Nucleus accumbens (tissue), 56 donors: ENCODE results near the gene SSC5D.

Experiments
- DNase-seq, 56 donors: peaks; one replicate each; lab custom pipeline; 2025; lab: John Stamatoyannopoulos, UW

The SSC5D gene

DNA sequence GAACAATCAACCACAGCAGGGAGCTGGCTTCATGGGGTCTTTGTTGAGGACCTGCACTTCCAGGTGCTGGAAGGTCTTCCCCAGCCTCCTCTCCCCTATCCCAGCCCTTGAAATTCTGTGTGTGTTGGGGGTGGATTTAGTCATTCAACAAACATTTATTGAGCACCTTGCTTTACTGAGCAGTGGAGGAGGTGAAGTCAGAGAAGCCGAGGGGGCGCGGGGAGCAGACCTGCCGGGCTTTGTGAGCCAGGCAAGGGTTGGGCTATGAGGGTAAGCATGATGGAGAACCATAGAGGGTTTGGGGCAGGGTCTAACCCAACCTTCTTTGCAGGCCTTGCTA is 20.2 kb upstream of the SSC5D start:
- no peak for DNase-seq

DNA sequence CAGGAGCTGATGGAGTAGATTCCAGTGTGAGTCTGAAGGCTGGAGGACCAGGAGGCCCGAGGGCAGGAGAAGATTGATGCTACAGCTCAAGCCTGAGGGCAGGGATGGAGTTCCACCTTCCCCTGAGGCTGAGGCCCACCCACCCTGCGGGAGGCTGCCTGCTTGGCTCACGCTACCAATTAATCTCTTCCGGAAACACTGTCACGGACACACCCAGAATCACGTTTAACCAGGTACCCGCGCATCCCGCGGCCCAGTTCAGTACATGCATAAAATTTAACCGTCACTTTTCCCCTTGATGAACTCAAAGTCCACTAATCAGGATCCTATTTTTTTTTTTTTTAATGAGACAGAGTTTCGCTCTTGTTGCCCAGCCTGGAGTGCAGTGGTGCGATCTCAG is 17.0 kb upstream of the SSC5D start:
- no peak for DNase-seq

DNA sequence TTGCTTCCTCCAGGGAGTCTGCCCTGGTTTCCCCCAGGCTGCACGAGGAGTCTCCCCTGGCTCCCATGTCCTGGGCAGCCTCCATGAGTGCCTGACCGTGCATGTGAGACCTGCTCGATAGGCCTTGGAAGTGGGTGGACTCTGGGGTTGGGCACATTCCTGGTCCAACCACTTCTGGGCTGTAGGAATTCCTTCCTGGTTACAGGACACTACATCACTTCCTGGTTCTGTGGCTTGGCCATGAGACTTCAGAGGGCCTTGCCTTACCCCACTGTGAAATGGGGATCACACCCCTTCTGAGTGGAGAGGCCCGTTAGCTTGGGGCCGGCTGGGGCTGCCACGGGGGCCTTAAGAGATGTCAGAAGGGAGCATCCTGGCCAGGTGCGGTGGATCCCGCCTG is 15.8 kb upstream of the SSC5D start:
- no peak for DNase-seq

DNA sequence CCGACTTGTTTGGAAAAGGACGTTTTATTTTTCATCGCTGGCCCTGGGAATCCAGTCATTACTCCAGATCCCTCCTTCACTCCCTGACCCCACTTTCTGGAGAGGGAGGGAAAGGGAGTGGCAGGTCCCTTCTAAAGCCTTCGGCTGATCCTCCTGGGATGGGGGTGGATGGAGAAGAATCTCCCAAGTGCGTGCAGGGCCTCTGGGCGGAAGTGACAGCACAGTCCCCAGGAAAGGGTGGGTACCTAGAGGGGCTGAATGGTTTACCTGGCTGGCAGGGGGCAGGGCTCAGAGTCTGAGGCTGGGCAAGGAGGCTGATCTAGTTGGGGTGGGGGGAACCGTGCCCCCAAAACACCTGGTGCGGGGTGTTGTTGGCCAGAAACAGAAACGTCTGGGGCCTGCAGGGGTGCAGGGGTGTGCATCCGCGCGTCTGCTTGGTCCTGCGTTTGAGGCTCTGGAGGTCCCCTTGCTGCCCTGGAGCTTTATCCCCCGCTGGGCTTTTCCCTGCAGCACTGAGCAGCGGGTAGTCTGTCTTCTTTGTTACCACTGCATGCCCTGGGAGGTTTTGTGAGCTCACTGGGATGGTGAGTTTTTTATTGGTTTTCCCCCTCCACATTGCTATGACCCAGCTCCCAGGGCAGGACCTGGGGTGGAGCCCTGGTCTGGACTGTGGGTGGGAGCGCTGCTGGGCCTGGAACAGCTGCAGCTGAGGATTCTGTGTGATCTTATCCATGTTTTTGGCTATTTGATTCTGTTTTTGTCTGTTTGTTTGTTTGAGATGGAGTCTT is 14.8 kb upstream of the SSC5D start:
- no peak for DNase-seq

DNA sequence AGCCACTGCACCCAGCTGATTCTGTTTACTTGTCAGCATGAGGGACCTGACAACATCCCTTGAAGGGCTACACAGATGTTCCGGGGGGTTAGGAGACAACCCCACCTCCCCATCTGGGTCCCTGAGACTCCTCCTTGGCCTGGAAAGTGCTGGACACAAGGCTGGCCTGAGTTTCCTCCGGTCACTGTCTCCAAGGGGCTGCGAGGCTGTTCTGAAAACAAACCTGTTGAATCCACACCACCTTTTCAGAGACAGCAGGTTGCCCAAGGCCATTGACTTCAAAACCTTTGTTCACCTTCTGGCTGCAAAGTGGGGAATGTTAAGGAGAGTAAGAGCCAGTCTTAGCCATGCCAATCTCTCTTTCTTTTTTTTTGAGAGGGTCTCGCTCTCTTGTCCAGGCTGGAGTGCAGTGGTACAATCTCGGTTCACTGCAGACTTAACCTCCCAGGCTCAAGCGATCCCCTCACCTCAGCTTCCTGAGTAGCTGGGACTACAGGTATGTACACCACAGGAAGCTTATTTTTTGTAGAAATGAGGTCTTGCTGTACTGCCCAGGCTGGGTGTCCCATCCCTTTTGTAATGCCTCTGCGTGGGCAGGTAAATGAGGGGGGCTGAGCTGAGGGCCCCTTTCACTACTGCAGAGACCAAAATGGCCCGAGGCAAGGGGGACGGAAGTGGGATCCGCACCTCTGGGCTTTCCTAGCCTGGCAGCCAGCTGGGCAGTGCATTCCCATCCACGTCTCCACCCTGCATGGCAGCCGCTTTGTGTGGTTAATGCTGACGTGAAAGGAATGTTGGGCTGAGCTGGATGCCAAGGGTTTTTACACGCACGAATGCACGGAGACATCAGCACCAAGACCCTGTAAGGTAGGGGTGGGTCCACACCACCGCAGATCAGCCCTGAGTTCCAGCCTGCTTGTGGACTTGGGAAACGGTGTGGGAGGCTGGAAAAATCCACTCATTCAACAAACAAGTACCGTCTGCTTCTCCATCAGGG is 13.7 kb upstream of the SSC5D start:
- DNase-seq: no peak

DNA sequence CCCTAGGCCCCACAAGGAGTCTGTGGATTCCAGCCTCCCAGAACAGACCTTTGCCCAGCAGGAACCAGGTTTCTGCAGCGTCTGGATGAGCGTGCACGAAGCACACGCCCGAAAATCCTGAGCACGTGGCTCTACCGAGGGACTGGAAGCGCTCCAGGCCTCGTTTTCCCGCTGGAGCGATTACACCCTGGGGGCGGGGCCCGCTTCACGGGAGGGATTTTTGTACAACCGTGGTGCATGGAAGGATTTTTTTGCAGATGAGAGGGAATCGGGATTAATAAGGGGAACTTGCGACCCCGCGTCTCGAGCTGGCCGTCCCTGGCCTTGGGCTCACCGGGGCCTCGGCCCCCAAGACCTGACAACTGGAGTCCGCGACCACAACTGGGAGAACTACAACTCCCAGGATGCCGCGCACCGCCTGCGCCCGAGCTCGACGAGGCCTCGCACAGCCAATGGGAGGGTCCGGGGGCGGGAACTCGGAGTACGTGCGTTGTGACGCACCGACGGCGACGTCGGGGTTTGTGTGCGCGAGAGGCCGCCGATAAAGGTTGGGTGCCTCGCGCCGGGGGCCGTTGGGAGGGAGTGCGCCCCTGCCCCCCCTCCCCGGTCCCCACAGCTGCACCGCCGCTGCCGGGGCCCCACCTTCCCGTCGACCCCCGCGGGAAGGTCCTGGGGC is 12.0 kb upstream of the SSC5D start, which contains the start of gene ZNF628:
Gene ZNF628 (plus strand): TSS at position 518 of the 676 bp plus-strand sequence. CDS start 3,294 bp downstream, outside the sequence.
- DNase-seq: peak; percentile 75 to 99 (median 98)

DNA sequence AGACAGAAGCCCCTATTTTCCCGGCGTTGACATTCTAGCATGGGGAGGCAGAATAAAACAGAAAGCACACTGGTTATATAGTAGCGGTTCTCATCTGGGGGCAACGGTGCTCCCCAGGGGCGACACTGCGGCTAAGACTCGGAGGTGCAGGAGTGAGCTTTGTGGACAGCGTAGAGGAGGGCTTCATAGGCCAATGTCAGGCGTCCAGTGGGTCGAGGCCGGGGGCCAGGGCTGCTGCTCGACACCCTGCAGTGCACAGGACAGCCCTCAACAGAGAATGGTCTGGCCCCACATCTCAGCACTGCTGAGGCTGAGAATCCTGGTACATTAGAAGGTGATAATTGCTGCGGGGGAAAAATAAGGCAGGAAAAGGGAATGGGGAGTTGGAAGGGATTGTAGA is 10.3 kb upstream of the SSC5D start:
- DNase-seq: no peak

DNA sequence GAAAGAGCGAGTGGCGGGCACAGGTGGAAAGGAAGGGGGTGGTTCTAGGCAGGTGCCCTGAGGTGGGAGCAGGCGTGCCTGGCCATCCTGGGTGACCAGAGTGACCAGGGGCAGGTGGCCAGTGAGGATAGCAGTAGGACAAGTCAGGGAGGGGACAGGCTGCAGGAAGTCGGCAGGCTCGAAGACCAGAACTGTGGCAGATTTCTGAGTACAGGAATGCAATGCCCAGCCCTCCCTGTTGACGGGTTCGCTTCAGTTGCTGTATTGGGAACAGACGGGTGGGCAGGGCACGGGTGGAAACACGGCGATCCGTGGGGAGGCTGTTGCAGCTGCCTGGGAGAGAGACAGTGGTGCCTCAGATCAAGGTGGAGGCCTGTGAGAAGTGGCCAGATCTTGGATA is 9.9 kb upstream of the SSC5D start:
- no peak for DNase-seq

DNA sequence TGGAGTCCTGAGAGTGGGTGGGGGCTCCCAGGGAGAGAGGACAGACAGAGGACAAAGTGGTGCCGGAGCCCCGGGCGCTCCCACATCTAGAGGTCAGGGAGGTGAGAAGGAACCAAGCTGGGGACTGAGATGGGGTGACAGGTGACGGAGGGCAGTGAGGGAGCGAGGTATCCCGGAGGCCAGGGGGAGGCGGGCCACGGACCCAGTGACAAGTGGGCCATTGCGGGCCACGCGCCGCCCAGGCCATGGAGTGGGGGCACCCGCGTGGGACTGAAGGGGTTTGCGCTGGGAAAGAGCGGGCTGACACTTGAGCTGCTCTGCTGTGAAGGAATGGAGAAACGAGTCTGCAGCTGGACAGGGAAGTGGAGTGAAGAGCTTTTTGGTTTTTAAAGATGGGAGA is 9.2 kb upstream of the SSC5D start:
- no peak for DNase-seq

DNA sequence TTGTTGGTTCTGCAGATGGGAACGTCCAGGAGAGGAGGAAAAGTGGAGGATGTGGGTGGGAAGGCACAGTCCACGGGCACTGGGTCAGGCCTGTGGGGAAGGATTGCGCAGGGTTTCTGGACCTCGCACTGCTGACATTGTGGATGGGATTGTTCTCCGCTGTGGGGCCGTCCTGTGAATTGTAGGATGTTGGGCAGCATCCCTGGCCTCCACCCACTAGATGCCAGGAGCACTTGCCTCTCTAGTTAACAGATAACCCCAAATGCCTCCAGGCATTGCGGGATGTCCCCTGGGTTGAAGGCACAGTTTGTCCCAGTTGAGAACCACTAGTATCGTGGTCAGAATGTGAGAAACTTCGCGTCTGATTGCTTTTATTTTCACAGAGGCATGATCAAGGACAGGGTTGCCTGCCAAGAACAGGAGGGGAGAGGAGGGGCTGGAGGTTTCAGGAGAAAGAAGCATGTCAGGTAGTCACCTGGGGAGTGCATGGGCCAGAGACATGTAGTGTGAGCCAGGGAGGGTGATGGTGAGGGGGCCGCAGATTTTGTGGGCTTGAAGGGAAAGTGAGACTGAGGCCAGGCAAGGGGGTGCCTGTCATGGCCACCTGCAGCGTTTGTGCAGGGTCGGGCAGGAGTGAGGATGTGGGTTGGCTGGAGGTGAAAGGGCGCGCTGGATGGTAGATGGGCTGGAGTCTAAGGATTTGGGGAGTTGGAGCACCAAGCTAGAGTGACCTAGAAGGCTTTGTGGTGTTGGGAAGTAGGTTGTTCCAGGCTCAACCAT is 8.6 kb upstream of the SSC5D start:
- no peak for DNase-seq

DNA sequence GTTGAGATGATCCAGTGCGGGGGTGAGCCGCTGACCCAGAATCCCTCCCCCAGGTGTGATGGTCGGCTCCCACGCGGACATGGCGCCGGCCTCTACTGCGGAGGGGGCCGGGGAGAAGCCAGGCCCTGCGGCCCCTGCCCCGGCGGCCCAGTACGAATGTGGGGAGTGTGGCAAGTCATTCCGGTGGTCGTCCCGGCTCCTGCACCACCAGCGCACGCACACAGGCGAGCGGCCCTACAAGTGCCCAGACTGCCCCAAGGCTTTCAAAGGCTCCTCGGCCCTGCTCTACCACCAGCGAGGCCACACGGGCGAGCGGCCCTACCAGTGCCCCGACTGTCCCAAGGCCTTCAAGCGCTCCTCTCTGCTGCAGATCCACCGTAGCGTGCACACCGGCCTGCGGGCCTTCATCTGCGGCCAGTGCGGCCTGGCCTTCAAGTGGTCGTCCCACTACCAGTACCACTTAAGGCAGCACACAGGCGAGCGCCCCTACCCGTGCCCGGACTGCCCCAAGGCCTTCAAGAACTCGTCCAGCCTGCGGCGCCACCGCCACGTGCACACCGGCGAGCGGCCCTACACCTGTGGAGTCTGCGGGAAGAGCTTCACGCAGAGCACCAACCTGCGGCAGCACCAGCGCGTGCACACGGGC is 7.0 kb upstream of the SSC5D start:
- no peak for DNase-seq

DNA sequence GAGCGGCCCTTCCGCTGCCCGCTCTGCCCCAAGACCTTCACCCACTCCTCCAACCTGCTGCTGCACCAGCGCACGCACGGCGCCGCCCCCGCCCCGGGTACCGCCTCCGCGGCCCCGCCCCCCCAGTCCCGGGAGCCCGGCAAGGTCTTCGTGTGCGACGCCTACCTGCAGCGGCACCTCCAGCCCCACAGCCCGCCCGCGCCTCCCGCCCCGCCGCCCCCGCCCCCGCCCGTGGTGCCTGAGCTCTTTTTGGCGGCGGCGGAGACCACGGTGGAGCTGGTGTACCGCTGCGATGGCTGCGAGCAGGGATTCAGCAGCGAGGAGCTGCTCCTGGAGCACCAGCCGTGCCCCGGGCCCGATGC is 6.5 kb upstream of the SSC5D start:
- no peak for DNase-seq

DNA sequence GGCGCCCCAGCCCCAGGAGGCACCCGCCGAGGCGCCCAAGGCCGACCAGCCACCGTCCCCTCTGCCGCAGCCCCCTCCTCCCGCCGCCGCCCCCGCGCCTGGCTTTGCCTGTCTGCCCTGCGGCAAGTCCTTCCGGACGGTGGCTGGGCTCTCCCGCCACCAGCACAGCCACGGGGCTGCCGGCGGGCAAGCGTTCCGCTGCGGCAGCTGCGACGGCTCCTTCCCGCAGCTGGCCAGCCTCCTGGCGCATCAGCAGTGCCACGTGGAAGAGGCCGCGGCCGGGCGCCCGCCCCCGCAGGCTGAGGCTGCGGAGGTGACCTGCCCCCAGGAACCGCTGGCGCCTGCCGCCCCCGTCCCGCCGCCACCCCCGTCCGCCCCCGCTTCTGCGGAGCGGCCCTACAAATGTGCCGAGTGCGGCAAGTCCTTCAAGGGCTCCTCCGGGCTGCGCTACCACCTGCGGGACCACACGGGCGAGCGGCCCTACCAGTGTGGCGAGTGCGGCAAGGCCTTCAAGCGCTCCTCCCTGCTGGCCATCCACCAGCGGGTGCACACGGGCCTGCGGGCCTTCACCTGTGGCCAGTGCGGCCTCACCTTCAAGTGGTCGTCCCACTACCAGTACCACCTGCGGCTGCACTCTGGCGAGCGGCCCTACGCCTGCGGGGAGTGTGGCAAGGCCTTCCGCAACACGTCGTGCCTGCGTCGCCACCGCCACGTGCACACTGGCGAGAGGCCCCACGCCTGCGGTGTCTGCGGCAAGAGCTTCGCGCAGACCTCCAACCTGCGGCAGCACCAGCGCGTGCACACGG is 5.9 kb upstream of the SSC5D start:
- DNase-seq: no peak

DNA sequence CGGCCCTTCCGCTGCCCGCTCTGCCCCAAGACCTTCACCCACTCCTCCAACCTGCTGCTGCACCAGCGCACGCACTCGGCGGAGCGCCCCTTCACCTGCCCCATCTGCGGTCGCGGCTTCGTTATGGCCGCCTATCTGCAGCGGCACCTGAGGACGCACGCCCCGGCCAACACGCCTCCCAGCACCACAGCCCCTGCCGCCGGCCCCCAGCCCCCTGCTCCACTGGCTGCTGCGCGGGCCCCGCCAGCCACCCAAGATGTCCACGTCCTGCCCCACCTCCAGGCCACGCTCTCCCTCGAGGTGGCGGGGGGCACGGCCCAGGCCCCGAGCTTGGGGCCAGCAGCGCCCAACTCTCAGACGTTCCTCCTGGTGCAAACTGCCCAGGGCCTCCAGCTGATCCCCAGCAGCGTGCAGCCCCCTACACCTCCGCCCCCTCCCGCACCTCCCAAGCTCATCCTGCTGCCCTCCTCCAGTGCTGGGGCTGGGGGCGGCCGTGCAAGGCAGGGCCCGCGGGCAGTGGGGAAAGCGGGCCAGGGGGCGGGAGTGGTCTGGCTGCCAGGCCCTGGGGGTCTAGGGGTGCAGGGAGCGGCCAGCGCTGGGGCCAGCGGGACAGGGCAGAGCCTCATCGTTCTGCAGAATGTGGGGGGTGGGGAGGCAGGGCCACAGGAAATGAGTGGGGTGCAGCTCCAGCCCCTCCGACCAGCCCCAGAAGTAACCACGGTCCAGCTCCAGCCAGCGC is 5.1 kb upstream of the SSC5D start:
- DNase-seq: no peak

DNA sequence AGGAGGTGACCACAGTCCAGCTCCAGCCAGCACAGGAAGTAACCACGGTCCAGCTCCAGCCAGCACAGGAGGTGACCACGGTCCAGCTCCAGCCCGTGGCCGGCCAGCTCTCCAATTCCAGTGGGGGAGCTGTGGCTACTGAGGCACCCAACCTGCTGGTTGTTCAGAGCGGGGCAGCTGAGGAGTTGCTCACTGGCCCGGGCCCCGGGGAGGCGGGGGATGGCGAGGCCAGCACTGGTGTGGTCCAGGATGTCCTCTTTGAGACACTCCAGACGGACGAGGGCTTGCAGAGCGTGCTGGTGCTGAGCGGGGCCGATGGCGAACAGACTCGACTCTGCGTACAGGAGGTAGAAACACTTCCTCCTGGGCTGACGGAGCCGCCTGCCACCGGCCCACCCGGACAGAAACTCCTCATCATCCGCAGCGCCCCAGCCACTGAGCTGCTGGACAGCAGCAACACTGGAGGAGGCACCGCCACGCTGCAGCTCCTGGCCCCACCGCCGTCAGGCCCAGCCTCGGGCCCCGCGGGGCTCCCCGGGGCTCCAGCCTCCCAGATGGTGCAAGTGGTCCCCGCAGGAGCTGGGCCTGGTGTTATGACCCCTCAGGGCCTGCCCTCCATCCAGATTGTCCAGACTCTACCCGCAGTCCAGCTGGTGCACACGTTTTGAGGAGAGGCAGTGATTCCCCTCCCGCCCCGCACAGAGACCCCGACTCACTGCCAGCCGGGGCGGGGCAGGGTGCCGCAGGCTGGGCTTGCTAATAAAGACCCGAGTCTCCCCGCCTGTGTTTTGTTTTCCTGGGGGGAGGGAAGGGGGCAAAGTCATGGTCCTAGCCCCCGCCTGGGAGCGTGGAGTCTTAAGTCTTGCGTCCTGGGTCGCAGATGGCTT is 4.3 kb upstream of the SSC5D start:
- no peak for DNase-seq

DNA sequence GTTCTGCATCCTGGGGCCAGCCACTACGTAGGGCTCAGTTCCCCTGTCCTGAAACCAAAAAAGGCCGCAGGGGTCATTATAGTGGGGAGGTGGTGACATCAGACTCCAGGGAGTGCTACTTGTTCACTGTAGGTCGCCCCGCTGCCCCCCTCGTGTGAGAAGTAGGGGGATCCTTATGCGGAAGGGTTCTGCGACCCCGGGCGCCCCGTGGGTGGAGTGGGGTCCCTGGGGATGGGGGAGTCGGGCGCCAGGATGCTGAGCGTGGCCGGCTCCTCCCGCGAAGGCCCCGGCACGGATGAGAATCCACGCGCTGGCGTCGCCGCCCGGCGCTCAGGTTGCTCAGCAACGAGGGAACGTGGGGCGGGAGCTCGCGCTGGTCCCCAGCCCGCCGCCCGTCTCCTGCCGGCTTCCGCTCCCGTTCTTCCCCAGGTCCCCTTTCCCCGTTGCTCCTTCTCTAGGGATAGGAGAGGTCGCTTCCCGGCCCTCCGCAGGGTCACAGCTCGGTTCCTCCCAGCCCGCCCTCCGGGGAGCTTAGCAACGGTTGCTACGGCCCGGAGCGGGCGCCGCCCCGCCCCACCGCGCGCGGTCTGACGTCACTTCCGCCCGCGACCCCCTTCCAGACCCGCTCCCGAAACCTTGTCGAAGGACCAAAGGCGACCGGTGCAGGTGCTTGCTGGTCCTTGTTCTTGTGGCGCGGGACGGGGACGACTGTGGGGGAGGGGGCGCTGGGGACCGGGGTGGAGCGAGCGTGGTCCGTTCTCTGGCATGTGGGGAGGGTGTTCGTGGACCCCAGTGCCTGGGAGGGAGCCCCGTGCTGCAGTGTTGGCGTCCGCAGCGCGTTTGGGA is 3.4 kb upstream of the SSC5D start, which contains the start of gene NAT14:
Gene NAT14 (plus strand): TSS at position 596 of the 846 bp plus-strand sequence. CDS start 521 bp downstream, outside the sequence.
- DNase-seq: peak in 45 of 56 donors; percentile 12 to 84 (median 56)
